HG03575 (cell line): ENCODE data around the gene TRIL.

Experiments used
- ATAC-seq: cut with Tn5 transposase; IDR thresholded peaks from one replicate; pipeline ENCODE4 v1.9.1; 2021; ENCODE audit not compliant: unreplicated experiment, insufficient number of reproducible peaks, low FRiP score; ENCODE audit errors: extremely low read depth

The TRIL gene

GRCh38 chr7:28958235-28958979 lies at the start of gene TRIL:
TSS of gene TRIL (minus strand) at chr7:28958330. CDS start at chr7:28958046, 284 bp downstream.
- no peak for ATAC-seq

GRCh38 chr7:29007127-29007526 lies 49.0 kb upstream of the TRIL start:
- no peak for ATAC-seq

- ATAC-seq = no peak
Observed at GRCh38 chr7:29005829-29006228, 47.7 kb upstream of the TRIL start.

- ATAC-seq = no peak
Observed at GRCh38 chr7:29005406-29005805, 47.3 kb upstream of the TRIL start.

- ATAC-seq = no peak
Observed at GRCh38 chr7:29003703-29004102, 45.6 kb upstream of the TRIL start.

GRCh38 chr7:29000717-29001076 lies 42.6 kb upstream of the TRIL start:
- no peak for ATAC-seq

GRCh38 chr7:28999895-29000716 lies 42.0 kb upstream of the TRIL start:
- ATAC-seq = no peak

- no peak for ATAC-seq
Observed at GRCh38 chr7:28999427-28999826, 41.3 kb upstream of the TRIL start.

GRCh38 chr7:28998105-28998504 lies 40.0 kb upstream of the TRIL start:
- ATAC-seq = no peak

GRCh38 chr7:28996836-28997235 lies 38.7 kb upstream of the TRIL start:
- ATAC-seq = no peak

GRCh38 chr7:28993371-28993770 lies 35.2 kb upstream of the TRIL start:
- ATAC-seq = no peak

- ATAC-seq = no peak
Observed at GRCh38 chr7:28992798-28993197, 34.7 kb upstream of the TRIL start.

GRCh38 chr7:28990200-28990960 lies 32.2 kb upstream of the TRIL start:
- no peak for ATAC-seq

GRCh38 chr7:28989211-28989980 lies 31.3 kb upstream of the TRIL start:
- no peak for ATAC-seq

- no peak for ATAC-seq
Observed at GRCh38 chr7:28988810-28989209, 30.7 kb upstream of the TRIL start.

GRCh38 chr7:28988091-28988490 lies 30.0 kb upstream of the TRIL start:
- ATAC-seq = no peak

GRCh38 chr7:28986765-28987110 lies 28.6 kb upstream of the TRIL start:
- no peak for ATAC-seq

GRCh38 chr7:28986028-28986764 lies 28.1 kb upstream of the TRIL start:
- no peak for ATAC-seq
